WI38 (cell line): ENCODE measurements around the gene SCN5A.

Experiments used
- H3K4me3 ChIP-seq: 2 replicates; pipeline ENCODE4 v1.5.1; 2011; ENCODE audit warnings: low read depth, mild to moderate bottlenecking, control low read depth, low read length
- TF ChIP-seq, protein P1 (sequence below): IDR thresholded peaks from 2 replicates; pipeline ENCODE4 v1.5.1; 2012; ENCODE audit warnings: low read depth, mild to moderate bottlenecking, control low read depth, low read length

The SCN5A gene

DNA sequence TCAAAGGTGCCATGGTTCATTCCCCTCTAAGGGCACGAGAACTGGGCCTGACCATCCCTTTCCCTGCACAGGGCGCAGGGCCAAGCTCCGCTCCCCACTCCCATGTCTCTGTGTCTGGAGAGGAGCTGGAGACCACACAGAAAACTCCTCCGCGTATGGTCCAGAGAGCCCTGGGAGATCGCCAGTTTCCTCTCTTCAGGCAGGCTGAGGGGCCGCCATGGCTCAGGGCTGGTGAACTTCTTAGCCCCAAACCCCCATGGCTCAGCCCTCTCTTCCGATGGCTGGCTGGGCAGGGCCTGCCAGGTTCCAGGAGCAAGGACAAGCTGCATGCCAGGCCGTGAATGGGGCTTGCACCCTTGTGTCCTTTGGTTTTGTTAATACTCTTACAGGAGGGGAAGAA is 100.4 kb downstream of the SCN5A start:
- no peak overlapping the region for H3K4me3 ChIP-seq
- TF ChIP-seq, protein P1, sequence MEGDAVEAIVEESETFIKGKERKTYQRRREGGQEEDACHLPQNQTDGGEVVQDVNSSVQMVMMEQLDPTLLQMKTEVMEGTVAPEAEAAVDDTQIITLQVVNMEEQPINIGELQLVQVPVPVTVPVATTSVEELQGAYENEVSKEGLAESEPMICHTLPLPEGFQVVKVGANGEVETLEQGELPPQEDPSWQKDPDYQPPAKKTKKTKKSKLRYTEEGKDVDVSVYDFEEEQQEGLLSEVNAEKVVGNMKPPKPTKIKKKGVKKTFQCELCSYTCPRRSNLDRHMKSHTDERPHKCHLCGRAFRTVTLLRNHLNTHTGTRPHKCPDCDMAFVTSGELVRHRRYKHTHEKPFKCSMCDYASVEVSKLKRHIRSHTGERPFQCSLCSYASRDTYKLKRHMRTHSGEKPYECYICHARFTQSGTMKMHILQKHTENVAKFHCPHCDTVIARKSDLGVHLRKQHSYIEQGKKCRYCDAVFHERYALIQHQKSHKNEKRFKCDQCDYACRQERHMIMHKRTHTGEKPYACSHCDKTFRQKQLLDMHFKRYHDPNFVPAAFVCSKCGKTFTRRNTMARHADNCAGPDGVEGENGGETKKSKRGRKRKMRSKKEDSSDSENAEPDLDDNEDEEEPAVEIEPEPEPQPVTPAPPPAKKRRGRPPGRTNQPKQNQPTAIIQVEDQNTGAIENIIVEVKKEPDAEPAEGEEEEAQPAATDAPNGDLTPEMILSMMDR = no peak

- no peak overlapping the region for H3K4me3 ChIP-seq
- TF ChIP-seq, protein P1 = no peak
Observed at GRCh38 chr3:38548154-38548931, 101.1 kb downstream of the SCN5A start.

- TF ChIP-seq, protein P1 = no peak
- no peak overlapping the region for H3K4me3 ChIP-seq
Observed at GRCh38 chr3:38545983-38546382, 103.5 kb downstream of the SCN5A start.

- TF ChIP-seq, protein P1 = no peak
- H3K4me3 ChIP-seq = no peak overlapping the region
Observed at GRCh38 chr3:38545550-38545949, 103.9 kb downstream of the SCN5A start.

- no peak overlapping the region for H3K4me3 ChIP-seq
- TF ChIP-seq, protein P1 = no peak
Observed at GRCh38 chr3:38544926-38545325, 104.6 kb downstream of the SCN5A start.

DNA sequence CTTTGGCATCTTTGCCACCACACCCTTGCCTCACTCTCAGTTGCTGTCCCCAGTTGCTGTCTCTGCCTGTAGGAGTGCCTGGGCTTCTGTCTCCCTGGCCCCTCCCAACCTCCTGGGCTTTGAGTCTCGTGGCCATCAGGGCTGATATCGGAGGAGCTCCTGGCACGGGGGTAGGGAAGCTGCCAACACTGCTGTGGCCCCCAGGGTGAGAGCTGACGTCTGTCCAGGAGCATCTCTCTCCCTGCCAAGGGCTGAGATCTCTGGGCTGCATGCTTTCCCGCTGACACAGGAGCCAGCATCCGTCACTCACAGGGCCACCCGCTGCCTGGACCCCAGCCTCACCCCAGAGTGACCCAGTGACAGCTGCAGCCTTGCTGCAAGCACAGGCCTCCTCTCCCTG is 105.9 kb downstream of the SCN5A start:
- no peak overlapping the region for H3K4me3 ChIP-seq
- TF ChIP-seq, protein P1 = no peak

- no peak overlapping the region for H3K4me3 ChIP-seq
- TF ChIP-seq, protein P1 = no peak
Observed at GRCh38 chr3:38542401-38543298, 106.8 kb downstream of the SCN5A start.
